Activated CD8-positive, alpha-beta T cell treated with anti-CD3 and anti-CD28 coated beads for 36 hours (primary cell): Measurements from ENCODE around the gene TMEM237. TPM values are rescaled to one million over a fixed set of nuclear protein-coding genes. Genes with fewer than 3 reads are reported as not detected.
A peak's percentile ranks its signal among the peaks of the same experiment; 100 is the strongest.

Source experiments
- ATAC-seq: fragments of 200-7000 bp; cut with Tn5 transposase; one replicate; pipeline ENCODE4 v1.10.0; 2021; ENCODE audit warnings: mild to moderate bottlenecking, moderate library complexity
- CTCF ChIA-PET: fragments of 350-600 bp; sonication (Branson Sonifier 250); formaldehyde crosslinking; loops from one replicate; lab custom pipeline; 2021; ENCODE audit warnings: antibody characterized with exemption; lab: Charles Lee
- POLR2A ChIA-PET: fragments of 350-600 bp; sonication (Branson Sonifier 250); formaldehyde crosslinking; loops from one replicate; lab custom pipeline; 2021; ENCODE audit warnings: antibody characterized with exemption; lab: Charles Lee
- DNase-seq: peaks from one replicate; pipeline ENCODE4 v3.0.0-alpha.2; 2020
- H3K27ac Mint-ChIP-seq: one replicate; pipeline ENCODE4 v1.8.0; 2021; ENCODE audit warnings: mild to moderate bottlenecking, mixed read lengths
- H3K27me3 Mint-ChIP-seq: one replicate; pipeline ENCODE4 v1.8.0; 2021; ENCODE audit warnings: mixed read lengths
- H3K36me3 Mint-ChIP-seq: one replicate; pipeline ENCODE4 v1.8.0; 2021; ENCODE audit warnings: low read depth, mixed read lengths
- H3K4me1 Mint-ChIP-seq: one replicate; pipeline ENCODE4 v1.8.0; 2021; ENCODE audit warnings: low read depth, mixed read lengths
- H3K4me3 Mint-ChIP-seq: one replicate; pipeline ENCODE4 v1.8.0; 2021; ENCODE audit warnings: mild to moderate bottlenecking, moderate library complexity, mixed read lengths
- H3K9me3 Mint-ChIP-seq: one replicate; pipeline ENCODE4 v1.8.0; 2021; ENCODE audit warnings: mixed read lengths
- intact Hi-C: fragments of 100-400 bp; cut with micrococcal nuclease; formaldehyde crosslinking; loops from one replicate; pipeline ENCODE4 v1.10.0; 2022
- total RNA-seq, 2 experiments: library from RNA; stranded (reverse); gene quantifications; one replicate each; pipeline ENCODE4 v1.2.3, GENCODE V29; 2021
- TF ChIP-seq, protein P1 (sequence below): fragments of 200-600 bp; IDR thresholded peaks from one replicate; pipeline ENCODE4 v1.8.0; 2022; ENCODE audit warnings: antibody characterized with exemption, mild to moderate bottlenecking

Gene TMEM237
- total RNA-seq, 2 experiments from 2014 or later: 14.3 to 16.3 TPM

DNA sequence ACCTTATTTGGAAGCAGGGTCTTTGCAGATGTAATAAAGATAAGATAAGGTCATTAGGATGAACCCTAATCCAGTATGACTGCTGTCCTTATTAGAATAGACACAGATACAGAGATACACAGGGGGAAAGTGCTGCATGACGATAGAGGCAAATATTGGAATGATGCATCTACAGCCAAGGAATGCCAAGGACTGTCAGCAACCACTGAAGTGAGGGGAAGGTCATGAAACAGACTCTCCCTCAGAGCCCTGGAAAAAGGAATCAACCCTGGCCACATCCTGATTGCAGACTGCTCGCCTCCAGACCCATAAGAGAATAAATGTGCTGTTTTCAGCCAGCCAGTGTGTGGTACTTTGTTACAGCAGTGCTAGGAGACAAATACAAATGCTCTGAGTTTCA, 14.8 kb downstream of the TMEM237 start:
- no peak overlapping the region for H3K27ac Mint-ChIP-seq
- no peaks in the 10 kb centered on the region for H3K9me3 Mint-ChIP-seq
- H3K4me1 Mint-ChIP-seq: no peaks in the 10 kb centered on the region
- no peak for DNase-seq
- no peaks in the 10 kb centered on the region for H3K27me3 Mint-ChIP-seq
- ChIA-PET CTCF (no interaction called here), POLR2A (no interaction called here)
- intact Hi-C loops: no loop called here
- TF ChIP-seq, protein P1, sequence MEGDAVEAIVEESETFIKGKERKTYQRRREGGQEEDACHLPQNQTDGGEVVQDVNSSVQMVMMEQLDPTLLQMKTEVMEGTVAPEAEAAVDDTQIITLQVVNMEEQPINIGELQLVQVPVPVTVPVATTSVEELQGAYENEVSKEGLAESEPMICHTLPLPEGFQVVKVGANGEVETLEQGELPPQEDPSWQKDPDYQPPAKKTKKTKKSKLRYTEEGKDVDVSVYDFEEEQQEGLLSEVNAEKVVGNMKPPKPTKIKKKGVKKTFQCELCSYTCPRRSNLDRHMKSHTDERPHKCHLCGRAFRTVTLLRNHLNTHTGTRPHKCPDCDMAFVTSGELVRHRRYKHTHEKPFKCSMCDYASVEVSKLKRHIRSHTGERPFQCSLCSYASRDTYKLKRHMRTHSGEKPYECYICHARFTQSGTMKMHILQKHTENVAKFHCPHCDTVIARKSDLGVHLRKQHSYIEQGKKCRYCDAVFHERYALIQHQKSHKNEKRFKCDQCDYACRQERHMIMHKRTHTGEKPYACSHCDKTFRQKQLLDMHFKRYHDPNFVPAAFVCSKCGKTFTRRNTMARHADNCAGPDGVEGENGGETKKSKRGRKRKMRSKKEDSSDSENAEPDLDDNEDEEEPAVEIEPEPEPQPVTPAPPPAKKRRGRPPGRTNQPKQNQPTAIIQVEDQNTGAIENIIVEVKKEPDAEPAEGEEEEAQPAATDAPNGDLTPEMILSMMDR: no peak
- no peak overlapping the region for H3K4me3 Mint-ChIP-seq
- H3K36me3 Mint-ChIP-seq: peaks cover 16% of the 10 kb centered on the region
- ATAC-seq: no peak

DNA sequence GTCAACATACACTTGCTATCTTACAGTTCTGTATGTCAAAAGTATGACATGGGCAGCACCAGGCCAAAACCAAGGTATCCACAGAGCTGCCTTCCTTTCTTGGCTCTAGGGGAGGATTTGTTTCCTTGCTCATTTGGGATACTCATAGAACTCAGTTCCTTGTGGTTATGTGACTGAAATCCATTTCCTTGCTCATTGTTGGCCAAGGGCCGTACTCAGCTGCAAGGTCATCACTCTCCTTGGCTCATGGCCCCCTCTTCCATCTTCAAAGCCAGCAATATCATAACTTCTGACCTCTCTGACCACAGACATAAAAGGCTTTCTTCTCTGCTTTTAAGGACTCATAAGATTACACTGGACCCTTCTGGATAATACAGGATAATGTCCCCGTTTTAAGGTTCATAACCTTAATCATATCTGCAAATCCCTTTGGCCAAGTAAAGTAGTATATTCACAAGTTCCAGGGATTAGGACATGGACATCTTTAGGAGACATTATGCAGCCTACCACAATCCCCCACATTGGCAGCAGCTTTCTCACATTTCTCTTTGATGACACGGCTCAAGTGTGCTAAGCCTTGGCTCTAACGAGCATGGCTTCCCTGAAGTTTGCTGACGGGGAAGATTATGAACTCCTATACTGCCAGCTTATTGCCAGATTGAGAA, 20.9 kb downstream of the TMEM237 start:
- no peak overlapping the region for H3K4me3 Mint-ChIP-seq
- TF ChIP-seq, protein P1: no peak
- no peaks in the 10 kb centered on the region for H3K27me3 Mint-ChIP-seq
- ATAC-seq: no peak
- no peaks in the 10 kb centered on the region for H3K9me3 Mint-ChIP-seq
- POLR2A ChIA-PET: no interaction called here
- CTCF ChIA-PET: no interaction called here
- intact Hi-C loops: no loop called here
- H3K4me1 Mint-ChIP-seq: no peaks in the 10 kb centered on the region
- H3K36me3 Mint-ChIP-seq: peaks cover 5% of the 10 kb centered on the region
- no peak overlapping the region for H3K27ac Mint-ChIP-seq
- DNase-seq: no peak

DNA sequence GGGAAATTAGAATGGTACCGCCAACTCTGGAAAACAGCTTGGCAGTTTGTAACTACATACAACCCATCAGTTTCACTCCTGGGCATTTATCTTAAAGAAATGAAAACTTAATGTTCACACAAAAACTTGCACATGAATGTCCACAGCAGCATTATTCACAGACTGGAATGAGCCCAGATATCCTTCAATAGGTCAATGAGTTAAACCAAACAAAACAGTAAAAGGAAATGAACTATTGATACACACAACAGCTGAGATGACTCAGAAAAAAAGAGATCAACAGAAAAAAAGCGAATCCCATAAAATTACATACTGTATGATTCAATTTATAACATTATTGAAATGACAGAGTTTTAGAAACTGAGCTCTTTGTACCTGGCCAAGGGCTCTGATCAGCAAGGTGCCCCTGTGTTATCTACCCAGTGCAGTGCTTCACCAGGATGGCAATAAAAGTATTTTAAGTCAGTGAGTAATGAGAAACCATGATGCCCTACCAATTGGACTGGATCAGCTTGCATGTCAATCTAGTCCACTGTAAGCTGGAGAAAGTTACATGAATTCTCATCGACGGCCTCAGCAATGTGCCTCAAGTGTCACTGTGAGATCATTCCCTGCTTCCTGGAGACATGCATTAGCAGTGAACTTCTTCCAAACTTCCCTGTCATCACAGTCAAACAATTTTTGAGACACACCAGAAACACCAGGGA, 21.9 kb downstream of the TMEM237 start:
- Mint-ChIP-seq H3K9me3 (no peaks in the 10 kb centered on the region), H3K4me1 (no peaks in the 10 kb centered on the region), H3K27me3 (no peaks in the 10 kb centered on the region), H3K4me3 (no peak overlapping the region), H3K36me3 (peaks cover 2% of the 10 kb centered on the region), H3K27ac (no peak overlapping the region)
- TF ChIP-seq, protein P1: no peak
- DNase-seq: no peak
- ATAC-seq: no peak
- ChIA-PET POLR2A (interaction anchor here (0.6 kb wide), 1 partner anchor 21 kb away, joined by 3 read pairs; no protein-coding TSS in a partner anchor), CTCF (no interaction called here)
- intact Hi-C loops: no loop called here

DNA sequence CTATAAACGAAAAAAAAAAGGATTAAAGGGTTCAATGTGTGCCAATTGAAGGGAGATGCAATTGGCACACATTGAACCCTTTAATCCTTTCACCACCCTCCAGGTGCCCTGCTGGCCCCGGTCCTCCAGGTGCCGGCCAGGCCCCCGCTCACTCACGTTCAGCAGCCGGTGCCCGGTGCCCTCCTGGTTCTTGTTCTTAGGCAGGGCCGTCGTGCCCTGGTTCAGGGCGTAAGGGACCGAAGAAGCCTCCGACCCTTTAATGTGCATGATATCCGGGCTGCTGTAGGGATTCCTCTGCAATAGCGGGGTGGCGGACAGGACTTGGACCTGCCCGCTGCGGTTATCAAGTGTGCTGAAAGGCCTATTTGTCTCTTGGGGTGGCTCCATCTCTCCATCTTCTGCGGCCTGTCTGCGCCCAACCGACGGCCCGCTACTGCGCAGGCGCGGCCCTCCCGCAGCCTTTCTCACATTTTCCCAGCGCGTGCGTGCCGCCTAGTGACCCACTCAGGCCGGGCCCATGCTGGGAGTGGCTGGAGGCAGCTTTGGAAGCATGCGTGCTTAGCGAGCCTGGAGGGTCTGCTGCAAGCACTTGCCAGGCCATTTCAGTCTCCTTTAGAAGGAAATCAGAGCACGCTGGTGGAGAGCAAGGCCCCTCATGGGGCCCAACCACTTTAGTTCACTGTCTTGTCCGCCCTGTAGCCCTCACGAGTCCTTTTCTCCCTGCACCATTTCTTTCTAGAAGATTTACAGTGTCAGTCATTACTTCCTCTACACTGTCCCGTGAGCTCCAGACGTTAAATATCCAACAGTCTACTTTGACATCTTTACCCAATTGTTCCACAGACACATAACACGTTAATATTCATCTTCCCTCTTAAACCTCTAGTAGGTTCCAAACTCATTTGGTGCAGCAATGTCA, 24.3 kb downstream of the TMEM237 start:
- H3K36me3 Mint-ChIP-seq: no peaks in the 10 kb centered on the region

More for the DNA sequence above, 24.3 kb downstream of the TMEM237 start:
- Mint-ChIP-seq H3K4me1 (no peaks in the 10 kb centered on the region), H3K4me3 (no peak overlapping the region), H3K9me3 (no peaks in the 10 kb centered on the region), H3K27me3 (peaks cover 2% of the 10 kb centered on the region), H3K27ac (no peak overlapping the region)
- CTCF ChIA-PET: no interaction called here
- DNase-seq (peak; percentile 6), ATAC-seq (no peak)
- TF ChIP-seq, protein P1: no peak
- POLR2A ChIA-PET: no interaction called here
- intact Hi-C loops: no loop called here
